Measurements from ENCODE around the gene NCKAP5. TPM values are rescaled to one million over a fixed set of nuclear protein-coding genes. Genes with fewer than 3 reads are reported as not detected.

NCKAP5 gene
- total and polyA plus RNA-seq, 8 donors, result 0.23 to 1.5 (median 0.44) TPM

- Histone ChIP-seq H3K36me3 (no peaks in the 10 kb centered on the region), H3K4me1 (peaks cover 10 to 23% (median 17%) of the 10 kb centered on the region in 3 donors), H3K9me3 (no peaks in the 10 kb centered on the region), H3K27me3 (no peaks in the 10 kb centered on the region), H3K4me3 (no peak overlapping the region), H3K27ac (peak overlapping the region in 2 of 4 donors; percentile 4 to 20)
- peak in 1 of 6 donors; percentile 27 for DNase-seq
- 75 to 76% methylated on average over 9 of the region's 9 CpGs for WGBS, 2 donors
- no peak for FAIRE-seq
- no peak for ATAC-seq
- intact Hi-C loops (cut with DNase I), result no loop called here
- no peak for TF ChIP-seq CTCF (IDR thresholded peaks at IDR 0.05)
Measured at GRCh38 chr2:132623096-132623839, 945.0 kb downstream of the NCKAP5 start.

Measured in pancreas (tissue), 10 donors.